Peyer's patch (tissue), 4 donors: Measurements from ENCODE around the gene FIZ1. TPM values are rescaled to one million over a fixed set of nuclear protein-coding genes. Genes with fewer than 3 reads are reported as not detected.
"Not testable (repeated sequence)": the region's sequence is repeated elsewhere in the genome, so short reads cannot be mapped to it uniquely, and the experiment has no call there.

Experiments used
- DNase-seq, 3 donors: peaks; one replicate each; pipeline ENCODE4 v3.0.0-alpha.2; 2017 to 2019
- H3K27ac ChIP-seq, 4 donors: fragments of 200-600 bp; sonication (generic); one replicate each; pipeline ENCODE4 v1.5.1; 2016 to 2019
- H3K27me3 ChIP-seq, 2 donors: fragments of 200-600 bp; sonication (generic); one replicate each; pipeline ENCODE4 v1.5.1; 2019
- H3K36me3 ChIP-seq, 3 donors: fragments of 200-600 bp; sonication (generic); one replicate each; pipeline ENCODE4 v1.5.1; 2016 to 2019
- H3K4me1 ChIP-seq, 4 donors: fragments of 200-600 bp; sonication (generic); one replicate each; pipeline ENCODE4 v1.5.1; 2016 to 2019
- H3K4me3 ChIP-seq, 4 donors: fragments of 200-600 bp; sonication (generic); 1 replicate in 3 of 4; 2 replicates in 1 of 4; pipeline ENCODE4 v1.5.1; 2016 to 2019; ENCODE audit warnings: mild to moderate bottlenecking in 1 of 4
- H3K9me3 ChIP-seq, 4 donors: fragments of 200-600 bp; sonication (generic); one replicate each; pipeline ENCODE4 v1.5.1; 2016 to 2019; ENCODE audit warnings: mild to moderate bottlenecking in 1 of 4
- POLR2A ChIP-seq, 2 donors: fragments of 450-650 bp; IDR thresholded peaks; one replicate each; pipeline ENCODE4 v1.5.1; 2017; ENCODE audit warnings: antibody characterized with exemption in 2 of 2, mild to moderate bottlenecking in 2 of 2, moderate library complexity in 2 of 2
- total RNA-seq, 4 donors: library from RNA; depleted of rRNA; stranded (reverse); fragments of >200 nt; gene quantifications; one replicate each; pipeline ENCODE4 v1.1.0, GENCODE V29; 2016
- TF ChIP-seq, protein P1 (sequence below), 6 experiments: fragments of 450-650 bp in 4 of 6; fragments of 200-600 bp in 2 of 6; sonication (generic) in 1 of 6; IDR thresholded peaks; one replicate each; pipeline ENCODE4 v1.5.1; 2017 to 2019; ENCODE audit warnings: antibody characterized with exemption in 6 of 6, mild to moderate bottlenecking in 3 of 6, moderate library complexity in 1 of 6

FIZ1 gene
- total RNA-seq, 4 donors from 2014 or later, result 6.0 to 14.9 (median 12.0) TPM

DNA sequence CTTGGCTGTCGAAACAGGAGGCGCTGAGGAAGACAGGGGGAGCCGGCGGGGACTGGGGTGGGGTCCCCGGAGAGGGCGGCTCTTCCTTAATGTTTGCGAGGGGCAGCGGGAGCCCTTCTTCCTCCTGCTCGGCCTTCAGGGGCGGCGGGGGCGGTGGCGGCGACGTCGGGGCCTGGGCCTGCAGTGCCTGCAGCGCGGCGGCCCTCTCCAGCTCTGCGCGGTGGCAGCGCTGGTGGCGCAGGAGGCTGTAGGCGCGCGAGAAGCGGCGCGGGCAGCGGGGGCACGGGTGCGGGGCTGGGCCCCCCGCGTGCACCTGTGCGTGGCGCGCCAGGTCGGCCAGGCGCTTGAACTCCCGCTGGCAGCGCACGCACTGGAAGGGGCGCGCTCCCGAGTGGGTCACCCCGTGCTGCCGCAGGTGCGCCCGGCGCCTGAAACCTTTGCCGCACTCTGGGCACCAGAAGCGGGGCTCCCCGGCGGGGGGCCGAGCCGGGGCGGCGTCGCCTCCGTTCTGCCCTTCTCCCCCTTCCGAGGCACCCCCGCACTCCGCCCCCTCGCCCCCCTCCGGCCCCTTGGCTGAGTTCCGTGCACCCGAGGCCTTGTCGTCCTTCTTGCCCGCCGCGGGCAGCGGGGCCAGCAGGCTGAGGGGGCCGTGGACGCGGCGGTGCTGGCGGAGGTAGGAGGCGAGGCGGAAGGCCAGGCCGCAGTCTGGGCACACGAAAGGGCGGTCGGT lies 21.1 kb downstream of the FIZ1 start:
- Histone ChIP-seq H3K9me3 (no peaks in the 10 kb centered on the region), H3K36me3 (peaks cover 0 to 21% (median 0%) of the 10 kb centered on the region in 3 donors), H3K4me1 (peaks cover 0 to 25% (median 3%) of the 10 kb centered on the region in 4 donors), H3K4me3 (no peak overlapping the region), H3K27ac (no peak overlapping the region), H3K27me3 (no peaks in the 10 kb centered on the region)
- TF ChIP-seq POLR2A (IDR thresholded peaks at IDR 0.05), result no peak
- TF ChIP-seq, protein P1, sequence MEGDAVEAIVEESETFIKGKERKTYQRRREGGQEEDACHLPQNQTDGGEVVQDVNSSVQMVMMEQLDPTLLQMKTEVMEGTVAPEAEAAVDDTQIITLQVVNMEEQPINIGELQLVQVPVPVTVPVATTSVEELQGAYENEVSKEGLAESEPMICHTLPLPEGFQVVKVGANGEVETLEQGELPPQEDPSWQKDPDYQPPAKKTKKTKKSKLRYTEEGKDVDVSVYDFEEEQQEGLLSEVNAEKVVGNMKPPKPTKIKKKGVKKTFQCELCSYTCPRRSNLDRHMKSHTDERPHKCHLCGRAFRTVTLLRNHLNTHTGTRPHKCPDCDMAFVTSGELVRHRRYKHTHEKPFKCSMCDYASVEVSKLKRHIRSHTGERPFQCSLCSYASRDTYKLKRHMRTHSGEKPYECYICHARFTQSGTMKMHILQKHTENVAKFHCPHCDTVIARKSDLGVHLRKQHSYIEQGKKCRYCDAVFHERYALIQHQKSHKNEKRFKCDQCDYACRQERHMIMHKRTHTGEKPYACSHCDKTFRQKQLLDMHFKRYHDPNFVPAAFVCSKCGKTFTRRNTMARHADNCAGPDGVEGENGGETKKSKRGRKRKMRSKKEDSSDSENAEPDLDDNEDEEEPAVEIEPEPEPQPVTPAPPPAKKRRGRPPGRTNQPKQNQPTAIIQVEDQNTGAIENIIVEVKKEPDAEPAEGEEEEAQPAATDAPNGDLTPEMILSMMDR (IDR thresholded peaks at IDR 0.05), result no peak
- DNase-seq, result no peak

DNA sequence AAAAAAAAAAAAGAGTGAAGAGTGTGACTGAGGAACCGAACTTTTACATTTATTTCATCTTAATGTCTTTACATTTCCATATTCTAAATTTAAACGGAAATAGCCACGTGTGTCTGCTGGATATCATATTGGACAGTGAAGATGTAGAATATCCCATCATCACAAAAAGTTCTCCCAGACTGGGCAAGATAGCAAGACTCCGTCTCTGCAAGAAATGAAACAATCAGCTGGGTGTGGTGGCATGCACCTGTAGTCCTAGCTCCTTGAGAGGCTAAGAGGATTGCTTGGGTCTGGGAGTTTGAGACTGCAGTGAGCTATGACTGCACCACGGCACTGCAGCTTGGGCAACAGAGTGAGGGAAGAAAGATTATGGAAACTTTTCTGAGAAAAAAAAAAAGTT lies 22.6 kb downstream of the FIZ1 start:
- Histone ChIP-seq H3K27me3 (no peaks in the 10 kb centered on the region), H3K4me3 (no peak overlapping the region), H3K9me3 (no peaks in the 10 kb centered on the region), H3K36me3 (peaks cover 0 to 21% (median 0%) of the 10 kb centered on the region in 3 donors), H3K4me1 (peaks cover 0 to 18% (median 3%) of the 10 kb centered on the region in 4 donors), H3K27ac (no peak overlapping the region)
- no peak for DNase-seq
- TF ChIP-seq, protein P1 (IDR thresholded peaks at IDR 0.05), result no peak
- no peak for TF ChIP-seq POLR2A (IDR thresholded peaks at IDR 0.05)

DNA sequence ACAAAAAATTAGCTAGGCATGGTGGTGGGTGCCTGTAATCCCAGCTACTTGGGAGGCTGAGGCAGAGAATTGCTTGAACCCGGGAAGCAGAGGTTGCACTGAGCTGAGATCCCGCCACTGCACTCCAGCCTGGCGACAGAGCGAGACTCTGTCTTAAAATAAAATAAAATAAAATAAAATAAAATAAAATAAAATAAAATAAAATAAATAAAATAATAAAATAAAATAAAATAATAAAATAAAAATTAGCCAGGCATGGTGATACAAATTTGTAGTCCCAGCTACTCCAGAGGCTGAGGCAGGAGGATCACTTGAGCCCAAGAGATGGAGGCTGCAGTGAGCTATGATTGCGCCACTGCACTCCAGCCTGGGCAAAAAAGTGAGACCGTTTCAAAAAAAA lies 25.4 kb downstream of the FIZ1 start:
- not testable (repeated sequence) for H3K4me3 ChIP-seq, H3K27me3 ChIP-seq, H3K27ac ChIP-seq, DNase-seq, H3K4me1 ChIP-seq, H3K9me3 ChIP-seq
- peaks cover 0 to 19% (median 0%) of the 10 kb centered on the region in 3 donors for H3K36me3 ChIP-seq

DNA sequence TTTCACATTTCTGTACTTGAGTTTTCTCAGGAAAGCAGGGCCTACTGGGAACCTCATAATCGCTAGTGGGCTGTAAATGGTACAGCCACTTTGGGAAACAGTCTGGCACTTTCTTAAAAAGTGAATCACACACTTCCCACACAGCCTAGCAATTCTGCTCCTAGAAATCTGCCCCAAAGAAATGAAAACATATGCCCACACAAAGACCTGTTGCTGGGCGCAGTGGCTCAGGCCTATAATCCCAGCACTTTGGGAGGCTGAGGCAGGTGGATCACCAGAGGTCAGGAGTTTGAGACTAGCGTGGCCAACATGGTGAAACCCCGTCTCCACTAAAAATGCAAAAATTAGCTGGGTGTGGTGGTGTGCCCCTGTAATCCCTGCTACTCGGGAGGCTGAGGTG lies 29.8 kb downstream of the FIZ1 start:
- not testable (repeated sequence) for H3K4me1 ChIP-seq, H3K27ac ChIP-seq, H3K9me3 ChIP-seq, H3K36me3 ChIP-seq, DNase-seq, H3K4me3 ChIP-seq, H3K27me3 ChIP-seq

DNA sequence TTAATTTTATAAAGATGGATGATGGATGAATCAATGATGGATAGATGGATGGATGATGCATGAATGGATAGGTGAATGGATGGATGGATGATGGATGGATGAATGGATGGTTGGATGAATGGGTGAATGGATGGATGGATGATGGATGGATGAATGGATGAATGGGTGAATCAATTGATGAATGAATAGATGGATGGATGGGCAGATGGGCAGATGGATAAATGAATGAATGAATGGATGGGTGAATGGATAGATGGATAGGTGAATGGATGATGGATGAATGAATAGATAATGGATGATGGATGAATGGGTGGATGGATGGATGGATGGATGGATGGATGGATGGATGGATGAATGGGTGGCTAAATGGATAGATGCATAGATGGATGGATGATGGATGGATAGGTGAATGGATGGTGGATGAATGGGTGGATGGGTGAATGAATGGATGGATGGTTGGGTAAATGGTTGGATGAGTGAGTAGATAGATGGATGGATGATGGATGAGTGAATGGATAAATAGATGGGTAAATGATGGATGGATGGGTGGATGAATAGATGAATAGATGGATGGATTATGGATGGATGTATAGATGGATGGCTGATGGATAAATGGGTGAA lies 31.5 kb downstream of the FIZ1 start:
- Histone ChIP-seq H3K4me3 (no peak overlapping the region), H3K27ac (no peak overlapping the region), H3K27me3 (no peaks in the 10 kb centered on the region), H3K9me3 (no peaks in the 10 kb centered on the region), H3K4me1 (no peaks in the 10 kb centered on the region), H3K36me3 (no peaks in the 10 kb centered on the region)
- no peak for DNase-seq
- TF ChIP-seq POLR2A (IDR thresholded peaks at IDR 0.05), result no peak
- TF ChIP-seq, protein P1 (IDR thresholded peaks at IDR 0.05), result no peak

DNA sequence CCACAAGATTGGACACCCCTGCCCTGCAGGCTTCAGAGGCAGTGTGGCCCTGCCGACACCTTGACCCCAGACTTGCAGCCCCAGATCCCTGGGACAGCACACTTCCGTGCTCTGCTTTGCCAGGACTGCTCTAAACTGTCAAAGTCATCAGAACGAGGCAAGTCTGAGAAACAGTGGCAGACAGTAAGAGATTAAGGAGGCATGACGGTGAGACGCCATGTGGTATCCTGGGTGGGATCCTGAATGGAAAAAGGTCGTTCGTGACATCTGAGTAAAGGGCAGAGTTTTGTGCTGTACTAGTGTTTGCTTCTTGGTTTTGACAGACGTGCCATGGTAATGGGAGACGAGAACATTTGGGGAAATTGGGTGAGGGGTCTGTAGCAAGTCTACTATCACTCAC lies 32.5 kb downstream of the FIZ1 start:
- TF ChIP-seq POLR2A (IDR thresholded peaks at IDR 0.05), result no peak
- TF ChIP-seq, protein P1 (IDR thresholded peaks at IDR 0.05), result no peak
- H3K27me3 ChIP-seq, result no peaks in the 10 kb centered on the region
- no peak for DNase-seq
- H3K4me3 ChIP-seq, result no peak overlapping the region
- H3K36me3 ChIP-seq, result no peaks in the 10 kb centered on the region
- H3K27ac ChIP-seq, result no peak overlapping the region
- H3K4me1 ChIP-seq, result no peaks in the 10 kb centered on the region
- no peaks in the 10 kb centered on the region for H3K9me3 ChIP-seq
